NCI-H460 (cell line): ENCODE results near the gene FFAR4. TPM values are rescaled to one million over a fixed set of nuclear protein-coding genes. Genes with fewer than 3 reads are reported as not detected.
"Not testable (repeated sequence)": the region's sequence is repeated elsewhere in the genome, so short reads cannot be mapped to it uniquely, and the experiment has no call there.

Experiments
- DNase-seq: peaks from one replicate; pipeline ENCODE4 v3.0.0-alpha.2; 2016; ENCODE audit warnings: low read depth; ENCODE audit errors: extremely low read depth
- polyA plus RNA-seq: library from polyadenylated mRNA; depleted of rRNA; stranded (reverse); fragments of >200 nt; gene quantifications from 2 replicates; pipeline ENCODE4 v1.2.3, GENCODE V29; 2014; cell fraction: nucleus; rRNA removed
- total RNA-seq: library from RNA; depleted of rRNA; stranded (reverse); fragments of >200 nt; shearing (Covaris generic); gene quantifications from 2 replicates; pipeline ENCODE4 v1.2.3, GENCODE V29; 2014; rRNA removed

The FFAR4 gene
- total RNA-seq: not detected in 2 replicates
- polyA plus RNA-seq: not detected in 2 replicates

DNA sequence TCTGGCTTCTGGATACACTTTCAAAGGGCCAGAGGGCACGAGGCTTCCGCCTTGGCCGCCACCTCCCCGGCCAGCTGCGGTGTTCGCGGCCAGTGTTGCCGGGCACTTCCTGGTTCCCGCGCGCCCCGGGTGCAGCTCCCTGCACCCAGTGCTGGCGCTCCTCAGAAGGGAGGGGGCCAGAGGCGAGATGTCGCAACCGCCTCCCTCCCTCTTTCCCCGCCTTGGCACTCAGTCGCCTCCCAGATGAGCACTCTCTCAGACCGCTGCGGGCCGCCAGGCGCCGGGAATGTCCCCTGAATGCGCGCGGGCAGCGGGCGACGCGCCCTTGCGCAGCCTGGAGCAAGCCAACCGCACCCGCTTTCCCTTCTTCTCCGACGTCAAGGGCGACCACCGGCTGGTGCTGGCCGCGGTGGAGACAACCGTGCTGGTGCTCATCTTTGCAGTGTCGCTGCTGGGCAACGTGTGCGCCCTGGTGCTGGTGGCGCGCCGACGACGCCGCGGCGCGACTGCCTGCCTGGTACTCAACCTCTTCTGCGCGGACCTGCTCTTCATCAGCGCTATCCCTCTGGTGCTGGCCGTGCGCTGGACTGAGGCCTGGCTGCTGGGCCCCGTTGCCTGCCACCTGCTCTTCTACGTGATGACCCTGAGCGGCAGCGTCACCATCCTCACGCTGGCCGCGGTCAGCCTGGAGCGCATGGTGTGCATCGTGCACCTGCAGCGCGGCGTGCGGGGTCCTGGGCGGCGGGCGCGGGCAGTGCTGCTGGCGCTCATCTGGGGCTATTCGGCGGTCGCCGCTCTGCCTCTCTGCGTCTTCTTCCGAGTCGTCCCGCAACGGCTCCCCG, at the start of gene FFAR4:
Gene FFAR4 (plus strand): TSS at position 231 of the 842 bp plus-strand sequence. CDS start 56 bp downstream, at position 287.
- peak; percentile 15 for DNase-seq

DNA sequence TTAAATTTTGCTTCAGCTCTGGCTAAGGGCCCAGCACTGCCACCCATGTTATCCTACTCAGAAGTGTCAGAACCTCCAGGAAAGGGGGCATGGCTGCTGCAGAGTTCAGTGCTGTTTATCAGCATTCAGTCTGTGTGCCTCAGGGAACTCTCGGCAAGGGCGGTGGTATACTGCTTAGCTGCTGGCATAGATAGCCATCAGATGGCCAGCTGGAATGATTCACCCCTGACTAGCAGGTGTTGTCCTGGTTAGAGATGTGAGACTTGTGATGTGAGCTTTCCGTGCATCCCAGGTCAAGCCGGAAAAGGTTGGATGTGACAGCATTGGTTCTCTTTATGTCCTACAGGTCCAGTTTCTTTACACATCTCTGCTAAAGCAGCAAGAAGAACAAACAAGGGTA, 47.9 kb upstream of the FFAR4 start:
- DNase-seq: no peak

DNA sequence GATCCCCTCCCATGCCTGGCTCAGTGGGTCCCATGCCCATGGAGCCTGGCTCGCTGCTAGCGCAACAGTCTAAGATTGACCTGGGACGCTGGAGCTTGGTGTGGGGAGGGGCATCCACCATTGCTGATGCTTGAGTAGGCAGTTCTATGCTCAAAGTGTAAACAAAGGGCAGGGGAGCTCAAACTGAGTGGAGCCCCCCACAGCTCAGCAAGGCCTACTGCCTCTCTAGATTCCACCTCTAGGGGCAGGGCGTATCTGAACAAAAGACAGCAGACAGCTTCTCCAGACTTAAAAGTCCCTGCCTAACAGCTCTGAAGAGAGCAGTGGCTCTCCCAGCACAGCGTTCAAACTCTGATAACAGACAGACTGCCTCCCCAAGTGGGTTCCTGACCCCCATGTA, 31.2 kb upstream of the FFAR4 start:
- DNase-seq: no peak

DNA sequence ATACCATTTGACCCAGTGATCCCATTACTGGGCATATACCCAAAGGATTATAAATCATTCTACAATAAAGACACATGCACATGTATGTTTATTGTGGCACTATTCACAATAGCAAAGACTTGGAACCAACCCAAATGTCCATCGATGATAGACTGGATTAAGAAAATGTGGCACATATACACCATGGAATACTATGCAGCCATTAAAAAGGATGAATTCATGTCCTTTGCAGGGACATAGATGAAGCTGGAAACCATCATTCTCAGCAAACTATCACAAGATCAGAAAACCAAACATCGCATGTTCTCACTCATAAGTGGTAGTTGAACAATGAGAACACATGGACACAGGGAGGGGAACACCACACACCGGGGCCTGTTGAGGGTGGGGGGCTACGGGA, 25.6 kb upstream of the FFAR4 start:
- not testable (repeated sequence) for DNase-seq

DNA sequence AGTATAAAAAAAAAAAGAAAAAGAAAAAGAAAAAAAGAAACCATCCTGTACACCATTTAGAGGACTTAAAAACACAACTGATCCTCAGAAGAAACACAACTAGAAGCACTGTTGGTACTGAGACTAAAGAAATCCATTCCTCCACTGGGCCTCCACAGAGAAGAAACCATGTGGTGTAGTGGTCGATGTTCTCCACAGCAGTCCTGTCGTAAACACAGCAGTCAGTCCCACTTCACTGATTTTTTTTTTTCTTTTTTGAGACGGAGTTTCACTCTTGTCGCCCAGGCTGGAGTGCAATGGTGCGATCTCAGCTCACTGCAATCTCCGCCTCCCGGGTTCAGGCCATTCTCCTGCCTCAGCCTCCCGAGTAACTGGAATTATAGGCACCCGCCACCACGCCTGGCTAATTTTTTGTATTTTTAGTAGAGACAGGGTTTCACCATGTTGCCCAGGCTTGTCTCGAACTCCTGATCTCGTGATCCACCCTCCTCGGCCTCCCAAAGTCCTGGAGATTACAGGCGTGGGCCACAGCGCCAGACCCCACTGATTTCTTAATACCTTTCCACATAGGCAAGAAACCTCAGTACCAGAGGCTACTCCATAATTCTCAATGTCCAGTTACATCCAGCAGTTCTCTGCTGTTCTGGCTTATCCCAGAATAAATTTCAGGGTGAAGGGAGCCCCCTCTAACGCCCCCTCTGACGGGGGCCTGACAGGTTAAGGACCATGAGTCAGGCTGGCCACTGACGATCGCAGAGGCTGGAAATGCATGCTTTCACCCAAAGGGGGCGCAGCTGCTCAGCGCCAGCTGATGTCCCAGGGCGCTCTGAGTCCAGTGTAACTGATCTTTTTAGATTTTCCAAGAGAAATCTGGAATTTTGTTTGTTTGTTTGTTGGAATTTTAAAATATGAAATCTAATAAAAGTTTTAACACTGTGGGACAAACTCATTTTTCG, 24.8 kb upstream of the FFAR4 start:
- peak; percentile 26 for DNase-seq

DNA sequence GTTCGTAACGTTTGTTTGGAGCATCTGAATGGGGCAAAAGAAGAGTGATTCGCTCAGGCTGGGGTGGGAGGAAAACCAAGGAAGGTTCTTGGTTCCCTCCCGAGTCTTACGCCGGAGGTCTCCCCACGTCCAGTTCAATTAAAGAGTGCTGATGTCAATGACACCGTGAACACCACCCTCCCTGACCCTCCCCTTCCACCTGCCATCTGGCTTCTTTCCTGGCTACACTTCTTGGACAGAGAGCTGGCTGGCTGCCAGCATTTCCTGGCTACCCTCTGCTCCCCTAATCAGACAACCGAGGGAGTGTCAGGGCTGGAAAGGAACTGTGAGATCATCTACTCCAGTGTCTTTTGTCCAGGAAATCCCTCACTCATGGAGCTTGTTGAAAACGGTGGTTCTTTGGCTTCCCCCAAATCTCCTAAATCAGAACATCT, 24.1 kb upstream of the FFAR4 start:
- no peak for DNase-seq

DNA sequence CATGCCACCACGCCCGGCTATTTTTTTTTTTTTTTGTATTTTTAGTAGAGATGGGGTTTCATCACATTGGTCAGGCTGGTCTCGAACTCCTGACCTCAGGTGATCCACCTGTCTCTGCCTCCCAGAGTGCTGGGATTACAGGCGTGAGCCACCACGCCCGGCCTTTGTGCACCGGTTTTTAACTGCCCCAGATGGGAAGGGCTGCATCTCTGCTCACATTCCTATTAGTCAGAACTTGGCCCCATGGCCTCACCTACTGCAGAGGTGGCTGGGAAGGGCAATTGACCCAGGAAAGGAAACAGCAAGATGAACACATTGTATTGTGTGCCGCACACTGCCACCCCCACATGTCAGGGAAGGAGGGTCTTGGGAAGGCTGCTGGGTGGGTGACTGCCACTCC, 19.5 kb upstream of the FFAR4 start:
- not testable (repeated sequence) for DNase-seq

DNA sequence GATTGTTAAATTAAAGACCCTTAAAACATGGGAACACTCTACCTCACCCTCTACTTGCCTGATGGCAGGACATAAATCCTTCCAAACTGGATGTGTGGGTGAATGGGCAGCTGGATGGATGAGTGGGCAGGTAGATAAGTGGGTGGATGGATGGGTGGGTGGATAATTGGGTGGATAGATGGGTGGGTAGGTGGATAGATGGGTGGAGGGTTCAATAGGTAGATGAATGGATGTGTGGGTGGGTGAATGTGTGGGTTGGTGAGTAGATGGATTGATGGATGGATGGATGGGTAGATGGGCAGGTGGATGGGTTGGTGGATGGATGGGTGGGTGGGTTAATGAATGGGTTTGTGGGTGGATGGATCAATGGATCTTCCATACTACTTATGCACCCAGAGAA, 18.9 kb upstream of the FFAR4 start:
- no peak for DNase-seq

DNA sequence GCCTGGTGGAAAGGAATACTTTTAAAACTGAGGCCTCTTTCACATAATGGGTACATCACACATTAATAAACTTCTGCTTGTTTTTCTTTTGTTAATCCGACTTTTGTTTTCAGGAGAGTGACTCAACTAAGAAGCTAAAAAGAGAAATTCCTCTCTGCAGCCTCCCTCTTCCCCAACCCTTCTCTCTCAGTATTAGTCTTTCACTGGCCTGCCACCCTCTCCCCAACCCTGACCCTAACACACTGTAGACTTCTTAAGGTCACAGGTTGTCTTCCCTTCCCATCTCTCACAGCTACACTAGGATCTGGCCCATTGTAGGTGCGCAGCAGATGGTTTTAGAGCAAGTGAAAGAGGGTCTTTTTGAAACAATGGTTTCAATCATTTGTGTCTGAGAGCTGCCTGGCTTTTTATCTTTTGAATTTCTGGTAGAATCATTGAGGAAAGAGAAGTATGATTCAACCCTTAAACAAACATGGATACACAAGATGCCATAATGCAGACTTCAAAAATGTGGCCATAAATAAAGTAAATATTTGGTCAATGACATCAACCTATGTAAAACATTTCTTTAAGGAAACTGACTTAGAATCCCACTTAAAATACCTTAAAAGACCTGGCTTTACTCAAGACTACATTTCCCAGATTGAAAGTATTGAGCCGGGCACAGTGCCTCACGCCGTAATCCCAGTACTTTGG, 17.9 kb upstream of the FFAR4 start:
- DNase-seq: no peak

DNA sequence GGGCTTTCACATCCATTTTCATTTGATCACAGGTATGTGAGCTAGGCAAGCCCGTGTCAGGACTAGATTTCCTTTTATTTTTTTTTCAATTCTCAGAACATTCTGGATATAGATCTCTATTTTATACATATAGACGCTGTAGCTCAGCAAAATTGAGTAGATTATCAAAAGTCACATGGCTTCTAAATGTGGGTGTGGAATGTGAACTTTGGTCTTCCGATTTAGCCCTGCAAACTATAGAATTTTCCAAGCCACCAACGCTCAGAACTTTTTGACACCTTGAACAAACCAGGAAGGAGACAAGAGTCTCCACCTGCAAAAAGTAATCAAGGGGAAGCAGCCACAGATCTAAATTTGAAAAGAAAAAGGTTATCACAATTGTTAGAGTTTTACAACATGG, 15.9 kb upstream of the FFAR4 start:
- DNase-seq: no peak

DNA sequence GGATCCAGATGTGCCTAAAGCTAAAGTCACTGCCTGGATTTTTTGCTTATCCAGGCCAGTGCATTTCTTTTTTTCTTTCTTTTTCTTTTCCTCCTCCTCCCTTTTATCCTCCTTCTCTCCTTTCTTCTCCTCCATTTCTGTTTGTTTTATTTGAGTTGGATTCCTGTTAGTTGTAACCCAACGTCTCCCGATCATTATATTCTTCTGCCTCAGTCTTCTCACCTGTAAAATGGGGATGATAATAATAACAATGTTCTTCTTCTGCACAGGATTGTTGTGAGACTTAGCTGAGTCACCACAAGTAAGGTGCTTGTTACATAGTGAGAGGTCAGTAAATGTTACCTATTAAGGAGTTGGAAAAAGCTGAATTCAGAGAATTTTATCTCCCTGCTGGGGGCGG, 13.7 kb upstream of the FFAR4 start:
- DNase-seq: no peak

DNA sequence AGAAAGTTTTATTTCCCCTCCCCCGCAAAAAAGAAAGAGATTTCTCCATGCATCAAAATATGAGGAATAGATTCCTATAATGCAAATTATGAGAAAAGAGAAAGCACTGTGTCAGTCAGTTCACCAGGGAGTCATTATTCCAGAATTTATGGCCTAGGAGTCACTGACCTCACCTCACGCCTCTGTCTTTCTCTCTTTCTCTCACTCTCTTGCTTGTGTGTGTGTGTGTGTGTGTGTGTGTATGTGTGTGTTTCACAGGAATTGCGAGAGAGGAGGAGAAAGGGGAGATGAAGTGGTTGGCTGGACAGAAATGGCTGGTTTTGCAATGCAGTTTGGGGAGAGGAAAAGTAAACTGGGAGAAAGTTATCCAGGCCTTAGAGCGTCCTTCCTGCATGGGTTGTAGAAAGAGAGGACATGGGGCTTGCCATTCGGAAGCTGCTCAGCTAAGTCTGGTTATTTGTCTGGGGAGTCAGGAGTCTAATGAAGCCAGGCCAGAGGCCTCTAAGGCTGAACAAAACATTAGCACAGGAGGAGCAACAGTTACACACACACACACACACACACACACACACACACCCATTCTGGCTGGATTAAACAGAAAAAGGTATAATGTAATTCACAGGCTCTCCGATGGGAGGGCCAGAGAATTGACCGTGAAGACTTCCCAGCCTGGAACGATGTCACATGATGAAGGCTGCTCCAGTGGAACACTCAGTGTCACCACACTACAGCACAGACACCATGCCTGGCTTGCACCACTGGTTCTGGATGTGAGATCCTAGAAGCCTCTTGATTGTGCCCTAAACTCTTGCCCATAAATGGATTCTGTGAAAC, 12.8 kb upstream of the FFAR4 start:
- no peak for DNase-seq

DNA sequence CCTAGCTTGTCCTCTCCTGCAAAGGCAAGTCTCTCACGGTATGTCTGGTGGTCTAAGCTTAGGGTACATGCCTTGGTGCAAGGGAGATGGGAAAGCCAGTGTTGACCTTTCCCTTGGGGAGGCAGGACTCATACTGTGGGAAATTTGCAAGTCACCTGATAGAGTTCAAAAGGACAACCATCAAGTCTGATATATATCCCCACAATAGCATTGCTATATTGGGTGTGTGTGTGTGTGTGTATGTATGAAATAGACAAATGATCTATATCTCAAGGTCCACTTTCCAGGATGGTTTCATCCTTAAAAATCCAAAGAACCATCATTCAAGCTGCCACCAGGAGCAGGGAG, 12.2 kb upstream of the FFAR4 start:
- DNase-seq: no peak

DNA sequence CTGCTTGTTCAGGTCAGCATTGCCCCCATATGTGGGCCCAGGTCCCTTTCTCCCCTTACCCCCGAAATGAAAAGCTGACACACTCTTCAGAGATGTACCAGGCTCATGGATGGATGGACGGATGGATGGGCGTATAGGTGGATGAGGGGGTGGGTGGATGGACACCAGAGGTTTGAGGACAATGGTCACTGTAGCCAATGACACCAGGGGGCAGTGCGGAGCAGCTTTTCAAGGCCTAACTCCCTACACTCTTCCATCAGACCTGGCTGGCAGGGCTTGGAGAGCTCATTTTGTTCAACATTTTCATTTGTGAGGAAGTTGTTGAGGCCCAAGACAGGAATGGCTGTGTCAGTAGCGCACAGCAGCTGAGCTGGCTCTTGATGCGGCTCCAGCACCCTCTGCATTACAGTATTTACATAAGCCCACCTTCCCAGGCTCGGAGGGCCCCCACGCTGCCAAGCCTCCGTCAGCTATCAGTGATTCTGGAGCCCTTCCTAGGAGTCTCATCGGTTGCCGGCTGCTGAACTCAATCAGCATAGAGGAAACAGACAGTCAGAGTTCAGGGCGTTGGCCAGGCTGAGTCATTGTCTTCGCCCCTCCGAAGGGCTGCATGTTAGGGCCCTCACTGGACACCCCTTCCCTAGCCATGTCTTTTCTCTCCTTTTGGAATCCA, 11.6 kb upstream of the FFAR4 start:
- peak; percentile 66 for DNase-seq

DNA sequence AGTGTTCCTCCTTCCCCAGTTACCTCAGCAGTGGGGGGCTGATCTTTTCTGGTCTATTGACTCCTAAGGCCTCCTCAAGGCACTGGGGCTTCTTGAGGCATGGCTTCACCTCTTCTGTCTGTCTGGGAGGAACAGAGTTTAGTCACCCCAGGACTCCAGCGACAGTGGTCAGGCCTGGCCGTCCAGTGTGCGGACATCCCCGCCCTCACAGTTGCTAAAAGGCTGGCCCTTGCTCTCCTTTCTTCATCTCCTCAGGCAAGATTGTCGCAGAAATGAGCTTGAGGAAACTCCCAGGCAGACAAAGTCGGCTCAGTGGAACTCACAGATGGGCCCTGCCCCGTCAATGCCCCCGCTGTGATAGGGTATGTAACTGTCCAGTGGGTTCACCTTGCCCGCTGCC, 7.0 kb upstream of the FFAR4 start:
- DNase-seq: no peak

DNA sequence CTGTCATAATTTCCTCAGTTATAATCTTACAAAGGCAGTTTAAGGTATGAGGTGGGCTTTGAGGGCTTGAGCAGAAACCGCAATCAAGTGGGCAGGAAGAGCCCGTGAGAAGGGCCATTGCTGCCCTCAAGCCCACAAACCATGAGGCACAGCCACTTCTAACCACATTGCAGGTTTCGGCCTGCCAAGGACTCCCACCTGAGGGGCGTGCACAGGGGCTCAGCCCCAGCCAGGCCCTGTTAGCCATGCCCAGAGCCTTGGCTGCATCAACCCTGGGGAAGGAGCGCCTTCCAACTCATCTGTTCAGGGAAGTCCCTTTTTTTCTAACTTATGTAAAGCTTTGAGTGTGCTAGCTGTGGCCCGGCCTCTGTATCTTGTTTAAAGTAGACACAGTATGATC, 5.9 kb upstream of the FFAR4 start:
- DNase-seq: no peak

DNA sequence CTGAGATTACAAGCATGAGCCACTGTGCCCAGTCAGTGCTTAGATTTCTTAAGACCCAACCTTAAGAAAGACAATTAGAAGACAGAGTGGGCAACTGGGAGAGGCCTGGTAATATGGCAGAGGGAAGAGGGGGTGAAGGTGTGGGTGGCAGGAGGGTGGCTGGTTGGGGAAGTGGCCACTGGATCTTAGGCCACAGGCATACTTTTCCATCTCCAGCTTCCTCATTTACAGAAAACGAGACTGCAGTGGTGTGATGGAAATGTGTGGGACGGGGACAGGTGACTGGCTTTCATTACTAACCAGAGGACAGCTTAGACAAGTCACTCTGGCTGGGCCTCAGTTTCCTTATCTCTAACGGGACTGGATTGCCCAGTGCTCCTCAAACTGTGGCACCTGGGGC, 1.0 kb upstream of the FFAR4 start:
- DNase-seq: no peak

DNA sequence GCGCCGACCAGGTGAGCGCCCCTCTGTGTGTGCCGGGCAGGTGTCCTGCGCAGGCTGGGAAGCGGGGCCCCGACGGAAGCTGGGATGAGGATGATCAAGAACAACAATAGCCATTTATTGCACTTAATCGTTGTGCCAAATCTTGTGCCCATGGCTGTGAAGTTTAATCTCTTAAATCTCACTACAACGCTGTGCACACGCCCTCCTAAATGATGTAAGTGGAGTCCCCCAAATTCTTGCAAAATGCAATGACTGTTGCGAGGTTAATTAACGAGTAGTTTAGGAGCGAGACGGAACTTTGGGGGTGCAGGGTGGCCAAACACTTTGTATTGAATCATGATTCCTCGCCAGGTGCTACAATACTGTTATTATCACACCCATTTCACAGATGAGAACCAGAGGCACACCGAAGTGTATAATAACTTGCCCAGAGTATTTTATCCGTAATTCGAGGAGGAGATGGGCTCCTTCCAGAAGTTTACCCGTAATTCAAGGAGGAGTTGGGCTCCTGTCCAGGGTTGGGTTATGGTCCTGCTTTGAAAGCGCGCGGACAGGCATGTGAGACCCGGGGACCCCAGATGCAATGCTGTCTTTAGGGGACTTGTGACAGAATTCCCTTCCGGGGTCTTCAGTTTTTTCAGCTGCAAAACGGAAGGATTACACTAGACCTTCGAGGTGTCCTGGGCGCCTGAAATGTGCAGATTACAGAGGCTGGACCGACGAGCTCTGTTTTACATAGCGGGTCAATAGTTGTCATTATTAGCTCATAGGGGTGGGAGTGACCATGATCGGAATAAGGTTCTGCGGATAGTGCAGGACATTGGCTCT, 1.0 kb downstream of the FFAR4 start:
- DNase-seq: no peak

DNA sequence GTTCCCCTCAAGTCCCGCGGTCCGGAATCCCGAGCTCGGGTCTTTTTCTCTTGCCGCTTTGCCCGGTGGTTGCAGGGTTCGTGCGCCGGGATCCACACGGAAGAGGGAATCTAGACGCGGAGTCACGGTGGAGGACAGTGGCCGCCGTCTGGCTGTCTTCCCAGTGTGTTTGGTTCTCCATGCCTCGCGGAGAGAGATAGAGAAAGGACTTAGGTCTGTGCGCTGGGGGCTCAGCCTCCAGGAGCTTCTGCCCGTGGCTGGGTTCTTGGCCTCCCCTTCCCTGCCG, 1.6 kb downstream of the FFAR4 start:
- DNase-seq: no peak
